ENCODE data around the gene STARD4.

DNA sequence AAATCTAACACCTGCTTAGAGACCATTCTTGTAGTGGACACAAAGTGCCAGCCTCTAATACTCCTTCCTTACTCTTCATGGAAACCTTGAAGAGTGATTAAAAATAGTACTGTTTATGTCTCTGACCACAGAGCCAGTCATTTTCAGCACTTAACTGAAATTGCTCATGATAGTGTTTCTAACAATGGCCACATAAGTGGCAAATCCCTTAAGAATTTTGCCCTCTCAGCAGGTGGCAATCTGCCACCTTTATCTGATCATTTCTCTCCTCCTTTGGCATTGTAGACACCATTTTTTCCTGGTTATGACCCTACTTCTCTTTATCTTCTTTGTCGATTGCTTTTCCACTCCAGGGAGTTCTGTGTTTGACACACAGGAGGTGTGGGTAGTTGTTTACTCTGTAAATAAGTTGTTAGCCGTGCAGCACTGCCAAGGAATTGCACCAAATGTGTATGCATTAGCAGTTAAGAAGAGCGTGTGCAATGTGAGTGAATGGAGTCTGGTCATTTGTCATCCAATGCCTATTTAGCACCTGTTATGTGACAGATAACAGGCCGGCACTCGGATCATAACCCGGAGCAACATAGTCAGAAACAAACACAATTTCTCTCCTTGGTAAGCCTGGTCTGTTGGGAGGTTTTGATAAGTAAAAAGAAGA is 36.8 kb upstream of the STARD4 start:
- TF ChIP-seq, protein P1, sequence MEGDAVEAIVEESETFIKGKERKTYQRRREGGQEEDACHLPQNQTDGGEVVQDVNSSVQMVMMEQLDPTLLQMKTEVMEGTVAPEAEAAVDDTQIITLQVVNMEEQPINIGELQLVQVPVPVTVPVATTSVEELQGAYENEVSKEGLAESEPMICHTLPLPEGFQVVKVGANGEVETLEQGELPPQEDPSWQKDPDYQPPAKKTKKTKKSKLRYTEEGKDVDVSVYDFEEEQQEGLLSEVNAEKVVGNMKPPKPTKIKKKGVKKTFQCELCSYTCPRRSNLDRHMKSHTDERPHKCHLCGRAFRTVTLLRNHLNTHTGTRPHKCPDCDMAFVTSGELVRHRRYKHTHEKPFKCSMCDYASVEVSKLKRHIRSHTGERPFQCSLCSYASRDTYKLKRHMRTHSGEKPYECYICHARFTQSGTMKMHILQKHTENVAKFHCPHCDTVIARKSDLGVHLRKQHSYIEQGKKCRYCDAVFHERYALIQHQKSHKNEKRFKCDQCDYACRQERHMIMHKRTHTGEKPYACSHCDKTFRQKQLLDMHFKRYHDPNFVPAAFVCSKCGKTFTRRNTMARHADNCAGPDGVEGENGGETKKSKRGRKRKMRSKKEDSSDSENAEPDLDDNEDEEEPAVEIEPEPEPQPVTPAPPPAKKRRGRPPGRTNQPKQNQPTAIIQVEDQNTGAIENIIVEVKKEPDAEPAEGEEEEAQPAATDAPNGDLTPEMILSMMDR (conservative IDR thresholded peaks at IDR 0.05; ENCODE audit: low read length) = no peak
- TF ChIP-seq EZH2phosphoT487 (IDR thresholded peaks at IDR 0.05; ENCODE audit: borderline replicate concordance, low read depth, low read length) = no peak
